Forelimb muscle (tissue), 1 donor: ENCODE measurements around the gene C11orf21. TPM values are rescaled to one million over a fixed set of nuclear protein-coding genes. Genes with fewer than 3 reads are reported as not detected.
"Not testable (repeated sequence)": the region's sequence is repeated elsewhere in the genome, so short reads cannot be mapped to it uniquely, and the experiment has no call there.

Source experiments
- DNase-seq: peaks from one replicate; pipeline ENCODE4 v3.0.0-alpha.2; 2013; ENCODE audit warnings: low read depth
- polyA plus RNA-seq: library from polyadenylated mRNA; unstranded; fragments of 120-200 nt; gene quantifications from one replicate; pipeline ENCODE4 v1.2.1, GENCODE V29; 2013; ENCODE audit not compliant: insufficient read length

The C11orf21 gene
- polyA plus RNA-seq, 1 donor = 3.1 TPM

DNA sequence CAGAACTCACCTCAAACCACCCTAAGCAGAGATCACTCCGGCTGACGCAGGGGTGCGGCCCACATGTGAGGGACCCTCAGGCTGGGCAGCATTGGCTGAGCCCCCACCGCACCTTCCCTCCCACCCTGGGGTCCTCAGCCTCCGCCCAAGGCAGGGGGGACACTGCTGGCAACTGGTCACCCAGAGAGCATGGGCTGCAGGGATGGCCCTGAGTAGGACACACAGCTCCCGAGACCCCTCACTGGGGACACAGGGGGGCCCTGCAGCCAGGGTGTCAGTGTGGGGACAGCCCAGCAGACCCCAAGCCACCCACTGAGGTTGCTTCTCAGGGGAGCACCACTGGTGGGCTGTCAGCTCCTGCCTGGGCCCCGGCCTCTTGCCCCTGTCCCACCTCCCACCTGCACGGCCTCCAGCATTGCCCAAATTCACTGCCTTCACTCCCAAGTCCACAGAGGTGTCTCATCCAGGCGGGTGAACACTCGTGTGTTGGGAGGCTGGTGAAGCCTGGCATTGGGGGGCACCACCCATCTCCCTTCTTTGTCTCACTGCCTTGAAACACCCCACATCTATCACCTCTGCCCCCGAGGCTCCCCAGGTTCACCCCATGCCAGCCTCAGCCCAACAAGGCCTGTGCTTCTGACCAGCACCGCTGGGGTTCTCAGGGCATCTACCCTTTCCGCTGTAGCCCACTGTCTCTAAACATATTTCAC is 4.7 kb downstream of the C11orf21 start:
- DNase-seq = no peak

DNA sequence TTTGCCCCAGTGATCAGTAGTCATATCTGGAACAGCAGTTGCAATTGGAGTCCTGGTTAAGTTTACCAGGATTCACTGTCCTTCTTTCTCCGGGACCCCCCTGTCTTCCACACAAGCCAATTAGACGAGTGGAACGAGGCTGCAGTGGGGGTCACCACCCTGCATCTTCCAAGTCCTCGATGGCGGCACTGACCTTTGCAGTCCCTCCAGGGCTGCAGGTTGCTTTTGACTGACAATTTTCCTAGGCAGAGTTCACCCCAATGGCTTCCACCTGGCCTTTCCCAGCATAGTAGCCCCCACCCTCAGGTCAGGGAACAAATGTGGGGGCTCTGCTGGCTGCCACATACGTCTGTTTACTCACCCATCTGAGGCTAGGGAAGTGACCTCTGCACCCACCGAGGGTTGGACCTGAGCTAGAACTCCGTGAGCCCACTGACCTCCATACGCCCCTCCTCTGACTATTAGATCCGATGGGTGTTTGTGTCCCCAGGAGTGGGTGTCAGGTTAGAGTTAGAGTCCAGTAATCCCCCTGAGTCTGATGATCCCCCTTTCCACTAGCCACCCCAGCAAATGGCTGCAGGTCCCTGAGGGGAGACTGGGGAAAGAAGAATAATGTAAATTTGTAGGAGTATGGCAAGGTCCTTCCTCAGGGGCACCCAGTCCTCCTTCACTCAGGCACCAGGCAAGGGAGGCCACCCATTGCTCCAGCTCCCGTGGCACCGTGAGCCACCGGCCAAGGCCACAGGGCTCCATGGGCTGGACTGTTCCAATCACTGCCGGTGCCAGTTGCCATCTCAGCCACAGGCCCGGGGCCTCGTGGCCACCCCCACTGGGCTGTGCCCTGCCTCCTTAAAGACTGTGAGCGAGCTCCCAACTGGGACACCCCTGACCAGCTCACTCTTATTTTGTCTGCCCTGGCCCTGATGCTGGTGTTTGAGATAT is 5.5 kb downstream of the C11orf21 start:
- no peak for DNase-seq

DNA sequence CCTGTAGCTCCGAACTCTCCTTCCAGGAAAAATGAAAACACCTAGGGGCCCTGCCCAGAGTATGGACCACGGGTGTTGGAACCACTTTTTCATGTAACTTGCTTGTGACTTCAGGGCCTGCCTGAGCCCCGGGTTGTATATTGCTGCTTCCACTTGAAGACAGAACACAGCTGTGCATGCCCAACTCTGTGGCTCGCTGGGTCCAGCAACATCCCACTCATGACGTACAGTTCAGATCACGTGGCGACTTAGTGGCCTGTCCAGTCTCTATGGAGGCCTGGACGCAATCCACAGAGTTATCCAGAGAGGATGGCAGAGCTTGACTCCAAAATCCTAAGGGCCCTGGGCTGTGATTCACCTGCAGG is 6.8 kb downstream of the C11orf21 start:
- DNase-seq = no peak

DNA sequence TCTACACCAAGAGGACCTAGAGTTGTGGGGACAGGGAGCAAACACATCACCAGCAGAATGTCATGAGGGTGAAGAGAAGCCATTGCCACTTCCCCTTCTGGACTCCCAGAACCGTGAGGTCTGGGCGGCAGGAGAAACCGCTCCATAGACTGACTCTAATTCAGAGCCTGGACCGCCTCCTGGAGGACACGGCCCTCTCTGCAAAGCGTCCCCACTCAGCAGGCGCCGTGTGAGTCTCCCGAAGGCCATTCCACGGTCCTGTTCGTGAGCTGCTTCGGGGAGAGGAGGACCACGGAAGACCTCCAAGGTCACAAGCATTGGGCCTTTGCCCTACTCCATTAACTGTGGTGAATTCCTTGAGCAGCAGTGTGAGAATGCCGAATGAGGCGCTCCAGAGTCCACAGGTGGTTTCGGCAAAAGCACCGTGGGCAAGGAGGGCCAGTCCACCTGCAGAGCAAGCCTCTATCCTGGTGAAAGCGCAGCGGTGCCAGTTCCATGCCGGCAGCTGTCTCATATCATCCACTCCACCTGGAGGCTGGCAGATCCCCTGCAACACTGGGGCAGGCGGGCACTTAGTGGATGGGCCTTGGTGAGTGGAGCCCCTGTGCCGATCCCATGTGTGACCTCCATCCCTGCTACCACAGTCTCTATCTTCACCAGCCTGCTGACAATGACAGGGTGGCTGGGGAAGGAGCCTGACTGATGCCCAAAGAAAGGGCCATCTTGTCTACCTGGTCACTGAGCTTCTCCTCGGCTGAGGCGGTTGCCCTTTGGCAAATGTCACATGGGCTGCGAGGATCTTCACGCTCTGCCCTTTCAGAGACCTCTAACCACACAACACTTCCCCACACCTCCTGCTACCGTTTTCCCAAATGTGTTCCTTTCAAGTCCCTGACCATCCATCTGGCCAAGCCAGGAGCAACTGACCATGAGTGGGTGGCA is 7.5 kb downstream of the C11orf21 start:
- no peak for DNase-seq

DNA sequence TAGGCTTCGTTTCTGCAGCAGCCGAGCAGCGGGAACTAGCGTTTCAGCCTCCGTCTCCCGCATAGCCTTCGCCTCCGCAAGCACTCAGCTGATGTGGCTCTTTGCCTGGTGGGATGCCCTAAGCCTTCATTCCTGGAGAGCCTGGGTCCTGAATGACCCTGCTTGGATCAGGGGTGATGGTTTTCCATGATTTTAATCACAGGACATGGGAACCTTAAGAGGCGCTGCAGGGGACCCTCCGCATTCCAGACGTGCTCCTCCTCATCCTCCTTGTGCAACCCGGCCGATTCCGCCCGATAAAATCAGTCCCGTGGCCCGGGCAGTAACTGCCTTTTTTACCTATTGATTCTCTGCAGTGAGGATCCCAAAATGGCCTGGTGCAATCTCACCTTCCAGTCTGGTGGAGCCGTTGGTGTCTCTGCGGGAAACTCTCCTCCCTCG is 8.2 kb downstream of the C11orf21 start:
- DNase-seq = no peak

DNA sequence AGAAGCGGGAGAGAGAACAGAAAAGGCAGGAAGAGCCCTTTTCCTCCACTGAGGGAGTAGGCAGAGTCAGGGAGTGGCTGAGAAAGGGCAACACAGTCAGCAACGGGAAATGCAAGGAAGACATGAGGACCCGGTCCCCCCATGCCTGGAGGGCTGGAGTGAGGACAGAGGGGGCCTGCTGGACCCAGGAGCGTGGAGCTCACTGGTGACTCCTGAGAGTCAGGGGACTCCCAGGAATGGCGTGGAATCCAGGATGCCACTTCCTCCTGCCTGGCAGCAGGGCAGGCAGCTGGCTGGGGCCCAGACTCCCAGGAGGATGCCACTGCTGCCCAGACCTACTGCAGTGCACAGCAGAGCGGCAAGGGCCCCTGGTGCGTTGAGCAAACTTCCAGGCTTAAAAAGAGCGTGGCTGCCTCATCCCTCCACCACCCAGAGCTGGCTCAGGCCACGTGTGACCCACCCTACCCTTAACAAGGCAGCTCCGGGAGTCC is 11.3 kb downstream of the C11orf21 start:
- DNase-seq = no peak

DNA sequence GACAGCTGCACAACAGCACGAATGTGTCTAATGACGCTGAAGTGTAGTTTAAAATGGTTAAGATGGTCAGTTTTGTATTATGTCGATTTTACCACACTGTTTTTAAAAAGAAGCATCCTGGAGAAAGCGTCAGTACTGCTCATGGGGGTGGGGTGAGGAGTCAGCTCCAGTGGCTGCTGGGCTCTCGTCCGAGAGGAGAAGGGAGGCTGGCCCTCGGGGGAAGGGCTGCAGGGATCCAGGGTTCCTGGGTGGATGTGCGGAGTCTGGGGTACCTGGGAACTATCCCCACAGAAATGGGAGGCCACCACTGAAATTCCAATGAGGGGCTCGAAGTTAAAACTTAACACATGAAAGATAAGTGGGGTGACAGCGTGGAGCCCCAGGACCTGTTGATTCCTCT is 11.9 kb downstream of the C11orf21 start:
- no peak for DNase-seq

DNA sequence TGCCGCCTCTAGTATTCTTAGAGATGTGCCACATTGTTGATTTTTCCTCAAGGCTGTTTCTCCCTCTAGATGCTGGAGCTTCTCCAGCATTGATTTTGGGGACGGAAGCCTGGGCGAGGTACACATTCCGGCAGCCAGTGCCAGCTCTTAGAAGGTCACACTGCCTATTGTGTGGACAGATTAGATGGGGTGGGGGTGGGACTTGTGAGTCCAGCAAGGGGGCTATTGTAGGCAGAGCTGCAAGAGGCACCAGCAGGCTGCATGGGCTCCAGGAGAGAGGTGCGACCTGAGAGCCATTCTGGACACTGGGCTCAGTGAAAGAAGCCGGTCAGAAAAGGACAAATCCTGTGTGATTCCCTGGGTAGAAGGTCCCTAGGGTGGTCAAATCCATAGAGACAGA is 12.4 kb downstream of the C11orf21 start:
- DNase-seq = no peak

DNA sequence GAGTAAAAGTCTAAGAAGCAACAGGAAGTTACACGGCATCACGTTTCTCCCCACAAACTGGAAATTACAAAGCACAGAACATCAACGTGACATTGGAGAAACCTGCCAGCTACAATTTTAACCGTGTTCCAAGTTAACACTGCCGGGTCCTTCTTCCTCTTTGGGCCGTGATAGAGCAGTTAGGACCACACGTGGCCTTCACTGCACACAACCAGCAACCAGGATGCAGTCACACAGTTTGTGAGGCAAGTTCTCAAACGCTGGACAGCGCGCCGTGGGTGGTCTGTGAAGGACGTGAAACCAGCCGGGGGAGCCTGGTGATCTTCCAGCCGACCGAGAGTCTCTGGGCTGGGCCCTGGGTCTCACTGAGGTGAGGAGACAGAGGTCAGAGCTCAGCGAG is 14.6 kb downstream of the C11orf21 start:
- DNase-seq = no peak

DNA sequence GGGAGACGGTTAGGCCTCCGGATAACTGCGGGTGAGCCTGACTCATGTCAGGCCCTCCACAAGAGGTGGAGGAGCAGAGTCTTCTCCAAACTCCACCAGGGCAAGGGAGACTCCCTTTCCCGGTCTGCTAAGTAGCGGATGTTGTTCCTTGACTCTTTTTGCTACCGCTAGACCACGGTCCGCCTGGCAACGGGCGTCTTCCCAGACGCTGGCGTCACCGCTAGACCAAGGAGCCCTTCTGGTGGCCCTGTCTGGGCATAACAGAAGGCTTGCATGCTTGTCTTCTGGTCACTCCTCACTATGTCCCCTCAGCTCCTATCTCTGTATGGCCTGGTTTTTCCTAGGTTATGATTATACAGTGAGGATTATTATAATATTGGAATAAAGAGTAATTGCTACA is 15.4 kb downstream of the C11orf21 start:
- DNase-seq = not testable (repeated sequence)

DNA sequence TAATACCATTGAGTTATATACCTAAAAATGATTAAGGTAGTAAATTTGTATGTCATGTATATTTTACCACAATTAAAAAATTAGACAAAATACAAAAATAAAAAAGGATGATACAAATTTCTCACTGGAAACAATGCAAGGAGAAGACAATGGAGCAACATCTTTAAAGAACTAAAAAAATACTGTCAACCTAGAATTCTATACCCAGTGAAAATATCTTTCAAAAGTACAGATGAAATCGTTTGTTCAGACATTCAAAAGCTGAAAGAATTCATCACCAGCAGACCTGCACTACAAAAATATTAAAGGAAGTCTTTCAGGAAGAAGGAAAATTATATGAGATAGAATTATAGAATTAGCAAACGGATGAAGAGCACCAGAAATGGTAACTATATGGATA is 21.5 kb downstream of the C11orf21 start:
- no peak for DNase-seq

DNA sequence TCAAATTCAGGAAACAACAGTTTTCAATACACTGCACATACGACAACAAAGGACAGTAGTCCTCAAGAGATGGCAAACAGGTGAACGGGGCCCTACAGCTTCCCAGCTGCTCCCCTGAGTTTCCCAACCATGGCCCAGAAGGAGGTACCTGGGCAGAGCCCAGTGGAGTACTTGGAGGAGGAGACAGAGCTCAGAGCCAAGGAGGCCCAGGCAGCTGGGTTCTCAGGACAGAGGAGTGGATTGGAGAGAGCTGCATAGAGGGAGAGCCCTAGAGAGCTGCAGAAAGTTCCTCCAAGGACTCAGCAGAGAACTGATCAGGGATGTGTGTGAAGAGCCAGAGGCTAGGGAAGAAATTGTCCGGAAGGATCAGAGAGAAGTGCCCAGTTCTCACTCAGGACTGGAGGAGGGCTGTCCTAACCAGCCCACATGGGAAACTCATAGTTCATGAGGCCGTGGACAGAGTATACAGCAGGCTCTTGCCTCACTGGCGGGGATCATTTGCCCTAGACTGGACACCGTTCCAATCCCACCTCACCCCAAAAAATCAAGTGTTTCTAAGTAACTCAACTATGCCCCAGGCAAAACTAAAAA is 23.7 kb downstream of the C11orf21 start:
- no peak for DNase-seq

DNA sequence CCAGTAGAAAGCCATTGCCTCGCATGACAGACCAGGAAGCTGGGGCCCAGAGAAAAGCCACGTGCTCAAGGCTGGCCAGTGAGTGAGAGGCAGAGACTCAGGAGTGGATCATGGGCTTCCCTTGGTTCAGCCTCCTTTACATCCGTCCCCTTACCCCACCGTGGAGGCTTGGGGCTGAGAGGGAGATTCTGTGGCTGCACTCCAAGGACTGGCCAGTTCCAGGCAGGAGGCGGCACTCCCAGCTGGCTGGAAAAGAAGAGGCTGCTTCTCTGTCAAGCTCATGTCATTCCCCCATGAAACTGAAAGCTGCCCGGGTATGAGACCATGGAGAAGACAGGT is 24.7 kb downstream of the C11orf21 start:
- DNase-seq = no peak

DNA sequence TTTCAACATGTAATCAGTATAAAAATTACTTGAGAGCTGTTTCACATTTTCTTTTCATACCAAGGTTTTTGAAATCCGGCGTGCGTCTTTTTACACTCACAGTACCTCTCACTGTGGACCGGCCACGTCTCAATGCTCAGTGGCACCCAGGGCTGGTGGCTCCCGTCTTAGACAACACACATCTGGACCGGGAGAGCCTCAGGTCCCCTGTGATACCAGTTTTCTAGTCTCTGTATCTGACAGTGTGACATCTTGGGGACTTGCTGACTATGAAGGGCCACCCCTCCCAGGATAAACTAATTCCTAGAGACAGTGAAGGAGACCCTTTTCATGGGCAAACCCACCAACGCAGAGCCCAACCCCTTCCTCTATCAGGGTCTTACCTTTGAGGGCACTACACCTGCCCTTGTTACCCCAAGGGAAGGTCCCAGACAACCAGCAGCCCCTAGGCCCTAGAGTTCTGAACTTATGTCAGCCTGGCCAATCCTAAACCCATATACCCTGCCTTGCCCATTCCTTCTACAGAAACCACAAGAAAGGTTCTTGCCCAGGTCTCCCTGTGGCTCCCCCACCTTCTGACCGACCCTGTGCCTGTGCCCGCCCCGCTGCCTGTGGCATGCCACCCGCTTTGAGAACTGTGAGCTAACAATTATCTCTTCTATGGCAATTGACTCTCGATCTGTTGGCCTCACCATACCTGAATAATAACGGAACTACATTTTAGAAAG is 25.3 kb downstream of the C11orf21 start:
- DNase-seq = no peak

DNA sequence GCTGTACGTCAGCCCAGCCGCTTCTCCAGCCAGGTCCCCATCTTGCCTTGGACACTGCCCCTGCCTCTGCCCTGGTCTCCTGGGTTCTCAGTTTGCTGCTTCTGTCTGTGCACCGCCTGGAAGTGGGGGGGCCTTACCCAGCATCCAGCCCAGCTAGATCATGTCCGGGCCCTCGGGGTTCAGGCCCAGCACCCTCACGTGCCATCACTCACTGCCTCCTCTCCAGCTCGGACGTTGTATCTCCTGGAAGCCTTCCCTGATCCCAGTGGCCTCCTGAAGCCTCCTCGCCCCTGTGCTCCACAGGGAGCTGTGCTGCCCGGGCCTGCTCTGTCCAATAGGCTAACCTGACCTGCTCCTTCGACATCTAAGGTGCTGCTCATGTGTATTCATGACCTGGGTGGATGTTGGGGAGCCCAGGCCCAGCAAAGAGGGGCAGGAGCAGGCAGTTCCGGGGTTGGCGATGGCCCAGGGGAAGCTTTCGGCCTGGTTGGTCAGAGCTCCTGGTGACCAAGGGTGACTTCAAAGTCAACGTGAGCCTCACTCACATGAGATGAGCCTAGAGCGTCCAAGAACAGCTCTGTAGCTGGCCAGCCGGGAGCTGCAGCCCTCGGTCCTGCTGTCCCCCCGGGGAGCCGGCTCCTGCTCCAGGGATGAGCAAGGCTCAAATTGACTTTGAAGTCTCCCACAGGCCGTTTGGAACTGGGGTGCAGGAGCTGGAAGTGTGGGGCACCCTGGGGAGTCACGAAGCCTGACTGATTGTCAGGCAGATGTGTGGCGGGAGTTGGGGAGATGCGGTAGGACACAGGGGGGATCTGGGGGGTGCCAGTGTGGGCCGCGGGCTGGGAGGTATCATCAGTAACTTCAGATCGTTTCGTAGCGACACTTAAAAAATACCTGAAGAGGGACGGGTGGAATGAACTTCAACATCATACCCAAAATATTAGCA is 26.1 kb downstream of the C11orf21 start:
- no peak for DNase-seq

DNA sequence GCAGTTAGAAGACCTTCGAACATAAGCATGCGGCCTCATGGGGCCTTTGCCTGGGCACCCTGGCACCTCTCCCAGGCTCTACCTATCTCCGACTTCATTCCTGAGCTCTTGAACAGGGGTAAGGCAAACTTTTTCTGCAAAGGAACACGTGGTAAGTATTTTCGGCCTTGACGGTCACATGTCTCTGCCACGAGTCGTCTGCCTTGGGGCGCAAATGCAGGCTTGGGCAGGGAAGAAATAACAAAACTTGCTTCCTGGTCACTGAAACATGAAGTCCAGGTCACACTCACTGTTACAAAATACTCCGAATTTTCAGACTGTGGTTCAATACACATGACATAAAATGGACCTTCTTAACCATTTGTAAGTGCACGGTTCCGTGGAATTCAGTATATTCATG is 27.9 kb downstream of the C11orf21 start:
- DNase-seq = no peak

DNA sequence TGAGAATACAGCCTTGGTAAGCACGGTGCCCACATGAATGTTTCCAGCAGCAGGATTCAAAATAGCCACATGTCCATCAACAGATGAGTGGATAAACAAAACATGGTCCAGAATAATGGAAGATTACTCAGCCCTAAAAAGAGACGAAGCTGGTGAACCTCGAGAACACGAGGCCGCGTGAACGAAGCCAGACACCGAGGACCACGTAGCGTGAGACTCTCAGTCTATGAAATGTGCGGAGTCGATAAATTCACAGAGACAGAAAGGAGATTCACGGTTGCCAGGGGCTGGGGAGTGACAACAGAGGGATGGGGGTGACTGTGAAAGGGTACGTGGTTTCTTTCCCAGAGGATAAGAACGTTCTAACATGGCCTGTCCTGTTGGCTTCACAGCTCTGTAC is 28.4 kb downstream of the C11orf21 start:
- no peak for DNase-seq

DNA sequence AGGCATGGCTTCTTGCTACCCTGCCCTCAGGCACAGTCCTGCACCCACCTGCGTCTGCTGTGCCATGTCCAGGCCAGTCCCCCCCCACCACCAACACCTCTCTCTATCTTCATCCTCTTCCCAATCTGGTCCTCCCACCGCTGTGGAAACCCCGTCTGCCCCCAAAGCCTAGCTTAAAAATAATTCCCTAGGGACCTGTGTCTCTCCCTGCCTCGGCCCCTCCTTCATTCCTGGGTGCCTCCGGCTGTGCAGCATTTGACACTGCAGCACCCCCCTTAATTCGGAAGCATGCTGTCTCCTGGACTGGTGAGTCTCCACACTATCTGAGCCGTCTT is 28.8 kb downstream of the C11orf21 start:
- no peak for DNase-seq

DNA sequence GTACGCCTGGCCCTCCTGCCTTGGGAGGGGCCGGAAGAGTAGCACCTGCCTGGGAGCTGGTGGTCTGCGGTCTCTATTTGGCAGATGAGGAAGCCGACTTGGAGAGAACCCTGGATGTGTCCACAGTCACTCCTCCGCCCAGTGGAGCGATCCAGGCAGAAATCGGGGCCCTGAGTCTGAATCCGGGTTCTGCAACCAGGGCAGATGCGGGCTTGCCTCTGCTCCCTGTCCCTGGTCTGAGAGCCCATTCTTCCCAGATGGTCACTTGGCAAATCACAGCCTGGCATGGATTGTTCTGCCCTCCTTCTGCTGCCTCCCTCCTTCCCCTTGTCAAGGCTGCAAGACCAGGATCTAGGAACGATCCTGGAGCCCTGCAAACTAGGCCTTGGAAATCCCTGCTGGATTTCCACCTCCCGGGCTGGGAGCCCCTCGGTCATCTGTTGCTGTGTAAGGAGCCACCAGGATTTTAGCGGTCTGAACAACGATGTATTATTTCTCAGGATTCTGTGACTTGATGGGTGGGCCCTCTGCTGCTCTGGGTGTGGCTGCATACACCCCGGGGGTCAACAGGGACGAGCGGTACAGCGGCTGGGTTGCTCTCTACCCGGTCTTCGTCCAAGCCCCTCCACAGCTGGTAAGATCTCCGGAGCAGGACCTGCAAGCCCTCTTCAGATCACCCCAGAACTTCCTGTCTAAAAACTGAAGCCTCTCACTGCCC is 29.3 kb downstream of the C11orf21 start:
- no peak for DNase-seq
